DND-41 (cell line): Measurements from ENCODE around the gene CLN5.

Source experiments
- ATAC-seq: fragments of 200-7000 bp; cut with Tn5 transposase; 3 replicates; pipeline ENCODE4 v1.9.1; 2021; ENCODE audit warnings: low read depth; ENCODE audit not compliant: insufficient read depth
- DNase-seq: peaks from one replicate; pipeline ENCODE4 v3.0.0-alpha.2; 2020
- H2AFZ ChIP-seq: 2 replicates; pipeline ENCODE4 v1.6.0; 2012; ENCODE audit warnings: low read depth, low read length
- H3K27ac ChIP-seq: 2 replicates; pipeline ENCODE4 v1.5.1; 2012; ENCODE audit warnings: low read length, inconsistent platforms
- H3K27me3 ChIP-seq: fragments of 200-600 bp; sonication (generic); 2 replicates; pipeline ENCODE4 v1.6.0; 2012; ENCODE audit warnings: low read length, mild to moderate bottlenecking, inconsistent platforms; ENCODE audit not compliant: insufficient read depth, poor library complexity
- H3K36me3 ChIP-seq: 2 replicates; pipeline ENCODE4 v1.5.1; 2012; ENCODE audit warnings: low read length, inconsistent platforms; ENCODE audit not compliant: insufficient read depth
- H3K4me1 ChIP-seq: 2 replicates; pipeline ENCODE4 v1.5.1; 2012; ENCODE audit warnings: mild to moderate bottlenecking, low read length; ENCODE audit not compliant: insufficient read depth
- H3K4me2 ChIP-seq: 2 replicates; pipeline ENCODE4 v1.6.0; 2012; ENCODE audit warnings: mild to moderate bottlenecking, moderate library complexity, low read length, inconsistent platforms; ENCODE audit not compliant: insufficient read depth
- H3K4me3 ChIP-seq, 2 experiments: fragments of 200-600 bp in 1 of 2; shearing (Covaris generic) in 1 of 2; 2 replicates each; pipeline ENCODE4 v1.5.1; 2012 to 2016; ENCODE audit warnings: inconsistent platforms in 2 of 2, low read length in 2 of 2, mild to moderate bottlenecking in 2 of 2, low read depth in 1 of 2, moderate library complexity in 1 of 2
- H3K79me2 ChIP-seq: 2 replicates; pipeline ENCODE4 v1.6.0; 2012; ENCODE audit warnings: low read length, inconsistent platforms; ENCODE audit not compliant: insufficient read depth
- H3K9ac ChIP-seq: 2 replicates; pipeline ENCODE4 v1.6.0; 2012; ENCODE audit warnings: low read depth, mild to moderate bottlenecking, inconsistent platforms, low read length, moderate library complexity
- H3K9me3 ChIP-seq: 2 replicates; pipeline ENCODE4 v1.5.1; 2012; ENCODE audit warnings: low read length, moderate library complexity, mild to moderate bottlenecking, inconsistent platforms; ENCODE audit not compliant: insufficient read depth, severe bottlenecking
- H4K20me1 ChIP-seq: 2 replicates; pipeline ENCODE4 v1.6.0; 2012; ENCODE audit warnings: low read length; ENCODE audit not compliant: insufficient read depth
- EZH2 ChIP-seq: IDR thresholded peaks from 3 replicates; pipeline ENCODE4 v1.6.1; 2012; ENCODE audit warnings: borderline replicate concordance, low read depth, mild to moderate bottlenecking, moderate library complexity, low read length, inconsistent platforms; ENCODE audit not compliant: severe bottlenecking
- TF ChIP-seq, protein P1 (sequence below): IDR thresholded peaks from 2 replicates; pipeline ENCODE4 v1.5.1; 2012; ENCODE audit warnings: borderline replicate concordance, low read length, moderate library complexity, mild to moderate bottlenecking; ENCODE audit not compliant: poor library complexity, severe bottlenecking; ENCODE audit errors: extremely low read depth

CLN5 gene

GRCh38 chr13:77040835-77041234 is 49.0 kb downstream of the CLN5 start:
- no peak overlapping the region for H2AFZ ChIP-seq
- no peak overlapping the region for H3K9ac ChIP-seq
- no peaks in the 10 kb centered on the region for H3K27me3 ChIP-seq
- TF ChIP-seq EZH2, result no peak
- TF ChIP-seq, protein P1, sequence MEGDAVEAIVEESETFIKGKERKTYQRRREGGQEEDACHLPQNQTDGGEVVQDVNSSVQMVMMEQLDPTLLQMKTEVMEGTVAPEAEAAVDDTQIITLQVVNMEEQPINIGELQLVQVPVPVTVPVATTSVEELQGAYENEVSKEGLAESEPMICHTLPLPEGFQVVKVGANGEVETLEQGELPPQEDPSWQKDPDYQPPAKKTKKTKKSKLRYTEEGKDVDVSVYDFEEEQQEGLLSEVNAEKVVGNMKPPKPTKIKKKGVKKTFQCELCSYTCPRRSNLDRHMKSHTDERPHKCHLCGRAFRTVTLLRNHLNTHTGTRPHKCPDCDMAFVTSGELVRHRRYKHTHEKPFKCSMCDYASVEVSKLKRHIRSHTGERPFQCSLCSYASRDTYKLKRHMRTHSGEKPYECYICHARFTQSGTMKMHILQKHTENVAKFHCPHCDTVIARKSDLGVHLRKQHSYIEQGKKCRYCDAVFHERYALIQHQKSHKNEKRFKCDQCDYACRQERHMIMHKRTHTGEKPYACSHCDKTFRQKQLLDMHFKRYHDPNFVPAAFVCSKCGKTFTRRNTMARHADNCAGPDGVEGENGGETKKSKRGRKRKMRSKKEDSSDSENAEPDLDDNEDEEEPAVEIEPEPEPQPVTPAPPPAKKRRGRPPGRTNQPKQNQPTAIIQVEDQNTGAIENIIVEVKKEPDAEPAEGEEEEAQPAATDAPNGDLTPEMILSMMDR, result no peak
- no peak for ATAC-seq
- H3K9me3 ChIP-seq, result no peaks in the 10 kb centered on the region
- H3K4me1 ChIP-seq, result no peaks in the 10 kb centered on the region
- H3K4me2 ChIP-seq, result no peak overlapping the region
- H3K27ac ChIP-seq, result no peak overlapping the region
- no peak overlapping the region for H3K4me3 ChIP-seq
- DNase-seq, result no peak
- H3K79me2 ChIP-seq, result no peaks in the 10 kb centered on the region
- H3K36me3 ChIP-seq, result peaks cover 15% of the 10 kb centered on the region
- no peaks in the 10 kb centered on the region for H4K20me1 ChIP-seq

DNA sequence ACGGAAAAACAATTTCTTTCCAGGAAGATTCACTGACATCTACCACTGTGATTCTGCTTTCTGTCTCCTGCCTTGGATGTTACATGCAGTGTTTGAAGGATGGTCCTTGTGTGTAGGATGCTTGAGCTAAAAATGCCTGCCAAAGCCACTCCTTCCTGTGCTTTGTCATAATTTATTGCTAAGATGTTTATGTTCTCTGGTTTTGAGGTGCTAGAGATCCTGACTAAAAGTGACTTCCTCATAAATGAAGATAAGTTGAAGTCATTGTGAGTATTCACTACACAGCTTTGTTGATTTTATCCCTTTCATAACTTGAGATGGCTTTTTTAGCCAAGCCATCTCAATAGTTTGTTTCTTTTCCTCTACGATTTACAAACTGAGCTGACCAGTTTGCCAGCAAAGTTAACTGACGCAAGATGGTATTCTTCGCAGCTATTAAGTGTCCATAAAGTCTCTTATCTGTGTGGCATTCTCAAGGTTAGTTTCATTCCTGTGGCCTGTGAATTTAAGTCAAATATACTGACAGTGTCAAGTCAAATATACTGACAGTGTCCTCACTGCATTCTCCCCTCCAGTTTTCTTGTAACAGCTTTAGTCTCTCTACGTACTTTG is 50.8 kb downstream of the CLN5 start:
- no peak overlapping the region for H3K27ac ChIP-seq
- no peak overlapping the region for H3K4me2 ChIP-seq
- ATAC-seq, result no peak
- peaks cover 31% of the 10 kb centered on the region for H3K36me3 ChIP-seq
- TF ChIP-seq EZH2, result no peak
- TF ChIP-seq, protein P1, result no peak
- no peak overlapping the region for H3K9ac ChIP-seq
- no peak overlapping the region for H2AFZ ChIP-seq
- H3K9me3 ChIP-seq, result no peaks in the 10 kb centered on the region
- no peak overlapping the region for H3K4me3 ChIP-seq
- H3K27me3 ChIP-seq, result no peaks in the 10 kb centered on the region
- H3K4me1 ChIP-seq, result no peaks in the 10 kb centered on the region
- DNase-seq, result no peak
- no peaks in the 10 kb centered on the region for H4K20me1 ChIP-seq
- no peaks in the 10 kb centered on the region for H3K79me2 ChIP-seq

DNA sequence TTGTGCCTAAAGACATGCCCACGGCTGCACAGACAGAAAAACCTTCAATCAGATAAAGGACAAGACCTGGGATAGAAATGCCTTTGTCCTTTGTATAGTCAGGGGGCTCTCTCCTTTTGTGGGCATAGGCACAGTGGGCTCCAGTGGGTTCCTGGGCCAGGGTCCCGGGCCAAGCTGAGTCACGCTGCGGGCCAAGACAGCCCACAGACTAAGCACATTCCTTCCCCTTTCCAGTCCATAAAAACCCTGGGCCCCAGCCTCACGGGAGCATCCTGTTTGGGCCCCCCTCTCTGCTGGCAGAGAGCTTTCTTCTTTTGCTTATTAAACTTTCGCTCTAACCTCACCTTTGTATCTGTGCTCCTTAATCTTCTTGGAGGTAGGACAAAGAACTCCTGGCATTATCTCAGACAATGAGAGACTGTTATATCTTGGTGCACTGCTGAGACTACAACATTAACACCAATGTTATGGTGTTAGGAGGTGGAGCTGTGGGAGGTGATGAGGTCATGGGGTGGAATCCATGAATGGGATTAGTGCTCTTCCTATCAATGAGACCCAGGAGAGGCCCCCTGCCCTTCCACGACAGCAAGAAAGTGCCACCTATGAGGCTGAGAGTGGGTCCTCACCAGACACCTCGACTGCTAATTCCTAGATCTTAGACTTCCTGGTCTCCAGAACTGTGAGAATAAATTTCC is 55.9 kb downstream of the CLN5 start:
- TF ChIP-seq EZH2, result no peak
- TF ChIP-seq, protein P1, result no peak
- no peaks in the 10 kb centered on the region for H3K4me1 ChIP-seq
- H3K9me3 ChIP-seq, result no peaks in the 10 kb centered on the region
- no peaks in the 10 kb centered on the region for H3K27me3 ChIP-seq
- H3K79me2 ChIP-seq, result no peaks in the 10 kb centered on the region
- no peak overlapping the region for H3K4me3 ChIP-seq
- ATAC-seq, result no peak
- no peak overlapping the region for H2AFZ ChIP-seq
- H4K20me1 ChIP-seq, result no peaks in the 10 kb centered on the region
- no peak overlapping the region for H3K9ac ChIP-seq
- H3K36me3 ChIP-seq, result peaks cover 78% of the 10 kb centered on the region
- no peak for DNase-seq
- H3K27ac ChIP-seq, result no peak overlapping the region
- no peak overlapping the region for H3K4me2 ChIP-seq
